Stimulated activated CD8-positive, alpha-beta memory T cell treated with anti-CD3 and anti-CD28 coated beads, Interleukin-7, amount 100 ng/mL, for 24 hours (primary cell): Measurements from ENCODE around the gene KCNH8.

Experiments
- DNase-seq: peaks from one replicate; pipeline ENCODE4 v3.0.0-alpha.2; 2020; ENCODE audit warnings: low read depth

The KCNH8 gene

DNA sequence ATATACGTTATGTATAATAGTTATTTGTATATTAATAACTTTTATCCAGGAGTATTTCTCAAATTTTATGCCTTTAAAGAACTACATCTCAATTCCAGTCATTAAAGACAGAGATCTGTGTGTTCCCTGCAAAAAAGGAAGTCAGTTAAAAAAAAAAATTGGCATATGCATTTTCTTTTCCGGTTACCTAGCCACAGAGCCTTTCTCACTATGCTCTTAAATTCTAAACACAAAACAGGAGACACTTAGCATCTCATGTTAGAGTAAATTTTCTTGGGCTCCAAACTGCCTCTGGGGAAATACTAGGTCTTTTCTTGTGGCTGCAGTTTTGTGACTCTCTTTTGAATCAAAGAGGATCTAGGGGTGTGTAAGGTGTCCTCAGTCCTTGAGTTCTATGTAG, 105.9 kb downstream of the KCNH8 start:
- DNase-seq, result no peak

DNA sequence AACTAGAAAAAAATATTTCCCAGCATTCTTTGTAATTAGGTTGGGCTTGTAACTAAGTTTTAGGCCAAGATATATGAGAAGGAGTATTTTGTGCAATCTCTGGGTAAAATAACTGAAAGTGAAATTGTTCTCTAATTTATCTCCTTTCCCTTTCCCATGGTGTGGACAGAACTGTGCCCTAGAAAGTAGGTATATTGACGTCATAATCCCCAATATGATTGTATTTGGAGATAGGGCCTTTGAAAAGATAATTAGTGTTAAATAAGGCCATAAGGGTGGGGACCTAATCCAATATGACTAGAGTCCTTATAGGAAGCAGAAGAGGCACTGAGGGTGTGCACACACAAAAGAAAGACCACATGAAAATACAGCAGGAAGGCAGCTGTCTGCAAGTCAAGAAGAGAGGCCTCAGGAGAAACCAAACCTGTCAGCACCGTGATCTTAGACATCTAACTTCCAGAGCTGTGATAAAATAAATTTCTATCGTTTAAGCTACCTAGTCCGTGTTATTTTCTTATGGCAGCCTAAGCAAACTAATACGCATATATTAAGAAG, 106.6 kb downstream of the KCNH8 start:
- no peak for DNase-seq

GRCh38 chr3:19256313-19256712, 108.0 kb downstream of the KCNH8 start:
- DNase-seq, result no peak

GRCh38 chr3:19263606-19264005, 115.3 kb downstream of the KCNH8 start:
- DNase-seq, result no peak

- no peak for DNase-seq
These were observed 116.1 kb downstream of the KCNH8 start for GRCh38 chr3:19264424-19264823.

DNA sequence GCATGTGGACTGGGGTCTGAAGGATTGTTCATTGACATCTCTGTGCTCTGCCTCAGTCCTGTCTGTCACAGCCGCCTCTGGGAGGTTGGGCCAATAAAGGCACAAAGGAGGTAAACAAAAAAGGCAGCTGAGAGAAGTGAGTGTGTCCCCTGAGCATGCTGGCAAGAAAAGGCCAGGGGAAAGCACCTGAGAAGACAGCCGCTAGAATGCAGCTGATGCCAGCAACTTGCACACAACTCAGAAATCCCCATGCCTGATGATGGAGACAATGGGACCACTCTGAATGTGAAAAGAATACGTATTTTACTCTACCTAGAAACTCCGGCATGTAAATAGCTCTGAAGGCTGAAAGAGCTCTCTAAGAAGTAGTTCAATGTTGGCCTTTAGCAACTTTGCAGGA, 118.7 kb downstream of the KCNH8 start:
- no peak for DNase-seq

- DNase-seq, result no peak
These were observed 122.2 kb downstream of the KCNH8 start for GRCh38 chr3:19270481-19270880.

GRCh38 chr3:19272296-19272695, 124.0 kb downstream of the KCNH8 start:
- DNase-seq, result no peak

GRCh38 chr3:19273091-19273490, 124.8 kb downstream of the KCNH8 start:
- DNase-seq, result no peak

DNA sequence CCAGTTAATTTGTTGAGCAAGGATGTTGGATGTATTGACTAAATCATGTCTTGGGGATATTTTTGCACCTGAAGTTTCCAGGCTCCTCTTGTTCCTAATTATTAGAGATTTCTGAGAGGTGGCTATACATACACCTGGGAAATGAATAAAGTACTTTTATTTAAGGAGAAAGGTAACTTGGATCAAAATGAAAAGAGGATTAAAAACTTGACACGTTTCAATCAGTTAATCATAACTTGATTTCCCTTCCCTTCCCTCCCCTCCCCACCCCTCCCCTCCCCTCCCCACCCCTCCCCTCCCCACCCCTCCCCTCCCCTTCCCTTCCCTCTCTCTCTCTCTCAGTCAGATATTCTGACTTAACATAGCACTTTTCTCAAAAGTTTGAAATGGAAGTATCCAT, 126.3 kb downstream of the KCNH8 start:
- DNase-seq, result no peak

DNA sequence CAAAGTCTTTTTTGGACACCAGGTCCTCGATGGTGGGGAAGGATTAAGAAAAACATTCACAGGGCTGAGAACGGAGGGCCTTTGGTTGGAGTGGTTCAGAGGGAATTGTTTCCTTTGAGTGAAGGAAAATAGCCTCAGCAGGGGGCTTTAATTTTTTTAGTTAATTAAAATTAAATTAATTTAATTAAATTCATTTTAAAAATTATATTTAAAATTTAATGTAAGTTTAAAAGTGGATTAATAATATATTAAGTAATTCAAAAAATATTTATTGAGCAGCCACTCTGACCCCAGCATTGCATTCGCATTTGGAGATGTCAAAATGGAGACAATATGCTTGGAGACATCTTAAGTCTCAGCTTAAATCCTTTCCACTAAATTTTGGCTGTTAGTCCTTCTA, 136.7 kb downstream of the KCNH8 start:
- DNase-seq, result no peak

DNA sequence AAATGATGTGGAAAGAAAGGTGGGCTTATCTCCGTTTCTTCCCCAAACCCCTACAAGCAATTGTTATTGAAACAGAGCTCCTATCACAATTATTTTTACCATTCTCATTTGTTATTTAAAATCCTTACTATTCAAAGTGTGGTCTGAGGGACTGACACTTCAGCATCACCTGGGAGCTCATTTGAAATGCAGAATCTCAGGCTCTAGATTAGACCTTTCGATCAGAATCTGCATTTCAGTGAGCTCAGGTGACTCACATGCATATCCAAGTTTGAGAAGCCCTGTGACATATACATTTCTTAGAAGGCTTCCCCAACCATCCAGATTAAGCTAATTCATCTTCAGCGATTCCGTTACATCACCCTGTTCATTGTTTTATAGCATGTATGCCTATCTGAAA, 145.0 kb downstream of the KCNH8 start:
- no peak for DNase-seq

GRCh38 chr3:19295208-19295607, 146.9 kb downstream of the KCNH8 start:
- DNase-seq, result no peak

DNA sequence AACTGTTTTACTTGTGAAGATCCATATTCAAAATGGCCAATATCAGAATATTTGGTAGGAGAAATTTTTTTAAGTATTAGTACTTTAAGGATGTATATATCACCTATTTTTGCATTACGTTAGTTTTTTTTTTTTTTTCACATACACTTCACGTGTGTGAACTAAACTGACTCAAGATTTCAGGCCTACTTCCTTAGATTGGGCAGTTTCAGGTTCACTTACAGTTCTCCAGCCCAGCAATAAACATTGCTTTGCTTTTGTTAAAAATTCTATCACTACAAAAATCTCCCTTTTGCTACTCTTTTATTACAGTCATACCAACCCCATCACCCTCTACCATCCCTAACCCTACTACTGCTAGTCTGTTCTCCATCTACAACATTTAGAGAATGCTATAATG, 183.6 kb downstream of the KCNH8 start:
- no peak for DNase-seq

GRCh38 chr3:19334120-19334519, 185.8 kb downstream of the KCNH8 start:
- no peak for DNase-seq

- DNase-seq, result no peak
These were observed 190.5 kb downstream of the KCNH8 start for GRCh38 chr3:19338769-19339168.

DNA sequence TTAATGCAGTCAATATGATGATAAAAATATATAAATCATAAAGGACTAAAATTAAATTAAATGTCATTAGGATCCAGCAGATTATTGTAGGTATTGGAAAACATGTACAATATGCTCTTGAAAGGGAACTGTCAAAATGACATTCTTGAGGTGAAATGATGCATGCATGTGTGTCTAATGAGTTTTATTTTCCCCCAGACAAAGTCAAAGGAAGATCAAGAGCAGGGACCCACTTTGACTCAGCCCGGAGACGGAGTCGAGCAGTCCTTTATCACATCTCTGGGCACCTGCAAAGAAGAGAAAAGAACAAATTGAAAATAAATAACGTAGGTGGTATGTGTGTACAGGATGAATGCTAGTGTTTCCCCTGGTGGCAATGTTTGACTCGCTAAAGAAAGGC, 194.1 kb downstream of the KCNH8 start:
- no peak for DNase-seq

DNA sequence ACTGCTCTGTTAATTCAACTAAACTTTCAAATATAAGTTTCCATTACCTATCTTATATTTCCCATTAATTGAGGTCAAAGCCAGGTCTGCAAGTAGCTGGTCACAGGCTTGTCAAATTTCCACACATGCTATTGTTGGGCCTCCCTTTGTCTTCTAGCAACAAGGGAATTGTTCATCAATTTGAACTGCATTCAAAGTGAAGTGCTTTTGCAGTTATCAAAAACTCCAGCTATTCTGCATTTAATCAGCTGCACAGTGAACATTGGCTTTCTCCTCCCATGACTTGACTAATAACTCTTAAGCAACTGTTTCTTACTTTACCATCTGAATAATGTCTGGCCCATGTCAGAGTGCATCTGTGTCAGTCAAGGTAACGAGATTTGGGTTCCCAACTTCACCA, 198.4 kb downstream of the KCNH8 start:
- no peak for DNase-seq

GRCh38 chr3:19347671-19348070, 199.4 kb downstream of the KCNH8 start:
- DNase-seq, result no peak

- DNase-seq, result no peak
These were observed 200.2 kb downstream of the KCNH8 start for GRCh38 chr3:19348500-19348899.

DNA sequence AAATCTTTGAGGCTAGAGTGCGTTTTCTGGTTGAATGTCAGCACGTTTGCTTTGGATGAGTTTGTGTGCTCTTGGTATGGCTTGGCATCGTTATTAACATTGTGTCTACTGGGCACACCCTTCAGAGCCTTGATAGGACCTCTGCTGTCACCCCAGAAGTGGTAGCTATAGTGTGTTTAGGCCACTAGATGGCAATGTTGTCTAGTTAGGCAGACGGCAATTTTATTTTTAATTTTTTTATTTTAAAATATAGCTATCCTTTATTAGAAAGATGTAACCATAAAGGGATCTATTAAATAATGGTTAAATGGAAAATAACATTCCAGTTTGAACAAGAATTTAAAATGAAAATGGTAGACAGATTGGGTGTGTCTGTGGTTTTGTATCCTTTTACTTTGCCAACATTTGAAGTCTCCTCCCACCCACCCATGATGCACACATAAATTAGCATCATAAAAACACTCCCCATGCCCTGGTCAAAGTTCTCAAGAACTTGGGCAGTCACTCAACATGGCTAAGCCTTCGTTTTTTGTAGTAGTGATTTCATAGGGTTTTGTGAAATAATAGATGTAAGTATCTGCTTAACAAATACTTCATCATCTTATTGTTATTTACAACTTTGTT, 200.7 kb downstream of the KCNH8 start:
- DNase-seq, result no peak

DNA sequence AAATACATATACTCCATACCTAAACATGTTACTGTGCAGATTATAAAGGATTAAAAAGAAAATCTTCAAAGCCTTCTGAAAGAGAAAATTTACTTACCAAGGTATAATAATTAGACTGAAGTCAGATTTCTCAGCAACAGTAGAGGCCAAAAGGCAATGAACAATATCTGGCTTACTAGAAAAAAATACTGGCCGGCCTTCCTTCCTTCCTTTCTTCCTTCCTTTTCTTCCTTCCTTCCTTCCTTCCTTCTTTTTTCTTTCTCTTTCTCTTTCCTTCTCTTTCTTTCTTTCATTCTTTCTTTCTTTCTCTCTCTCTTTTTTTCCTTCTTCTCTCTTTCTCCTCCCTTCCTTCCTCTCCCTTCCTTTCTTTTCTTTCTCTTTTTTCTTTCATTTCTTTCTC, 209.6 kb downstream of the KCNH8 start:
- DNase-seq, result no peak

- no peak for DNase-seq
These were observed 214.8 kb downstream of the KCNH8 start for GRCh38 chr3:19363071-19363470.

DNA sequence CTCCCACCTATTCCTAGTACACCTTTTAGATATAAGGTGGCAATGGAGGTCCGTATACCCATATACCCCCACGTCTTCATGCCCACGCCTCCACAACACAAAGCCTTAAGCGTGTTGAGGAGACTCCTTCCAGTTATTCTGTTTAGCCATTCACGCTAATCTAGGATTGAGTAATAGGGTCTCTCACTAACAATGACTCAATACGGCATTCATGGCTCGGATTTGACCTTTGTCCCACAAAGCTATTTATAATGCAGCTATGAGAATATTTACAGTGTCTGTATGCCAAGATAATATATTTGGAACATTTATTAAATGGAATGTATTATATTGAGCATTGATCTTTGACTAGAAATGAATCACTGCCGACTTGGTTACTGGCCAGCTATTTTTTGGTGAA, 215.8 kb downstream of the KCNH8 start:
- DNase-seq, result no peak

- DNase-seq, result no peak
These were observed 217.2 kb downstream of the KCNH8 start for GRCh38 chr3:19365471-19365870.
